ENCODE measurements around the gene TMEM220.

Gene TMEM220

GRCh38 chr17:10751563-10751962 lies 21.7 kb upstream of the TMEM220 start:
- no peak for DNase-seq (ENCODE audit: low read depth in 1 of 2, low spot score in 1 of 2)
- H3K4me3 ChIP-seq (replicated peaks; ENCODE audit: insufficient read depth, low read length) = no peak overlapping the region

GRCh38 chr17:10750210-10750609 lies 20.4 kb upstream of the TMEM220 start:
- Histone ChIP-seq H3K27me3 (ENCODE audit: insufficient read depth, poor library complexity, severe bottlenecking) (no peaks in the 10 kb centered on the region), H3K4me3 (replicated peaks; ENCODE audit: insufficient read depth, low read length) (no peak overlapping the region), H3K27ac (replicated peaks) (no peak overlapping the region)
- no peak for DNase-seq (ENCODE audit: low read depth in 1 of 2, low spot score in 1 of 2)
- TF ChIP-seq POLR2AphosphoS5 (IDR thresholded peaks at IDR 0.05; ENCODE audit: low read depth) = no peak

More at GRCh38 chr17:10751563-10751962, 21.7 kb upstream of the TMEM220 start:
- H3K27ac ChIP-seq (replicated peaks) = no peak overlapping the region
- TF ChIP-seq GABPA (IDR thresholded peaks at IDR 0.05; ENCODE audit: low read depth) = no peak
- no peaks in the 10 kb centered on the region for H3K27me3 ChIP-seq (ENCODE audit: insufficient read depth, poor library complexity, severe bottlenecking)

GRCh38 chr17:10748531-10749181 lies 18.8 kb upstream of the TMEM220 start:
- H3K4me3 ChIP-seq (replicated peaks; ENCODE audit: insufficient read depth, low read length) = no peak overlapping the region
- H3K27ac ChIP-seq (replicated peaks) = no peak overlapping the region
- TF ChIP-seq, protein P1, sequence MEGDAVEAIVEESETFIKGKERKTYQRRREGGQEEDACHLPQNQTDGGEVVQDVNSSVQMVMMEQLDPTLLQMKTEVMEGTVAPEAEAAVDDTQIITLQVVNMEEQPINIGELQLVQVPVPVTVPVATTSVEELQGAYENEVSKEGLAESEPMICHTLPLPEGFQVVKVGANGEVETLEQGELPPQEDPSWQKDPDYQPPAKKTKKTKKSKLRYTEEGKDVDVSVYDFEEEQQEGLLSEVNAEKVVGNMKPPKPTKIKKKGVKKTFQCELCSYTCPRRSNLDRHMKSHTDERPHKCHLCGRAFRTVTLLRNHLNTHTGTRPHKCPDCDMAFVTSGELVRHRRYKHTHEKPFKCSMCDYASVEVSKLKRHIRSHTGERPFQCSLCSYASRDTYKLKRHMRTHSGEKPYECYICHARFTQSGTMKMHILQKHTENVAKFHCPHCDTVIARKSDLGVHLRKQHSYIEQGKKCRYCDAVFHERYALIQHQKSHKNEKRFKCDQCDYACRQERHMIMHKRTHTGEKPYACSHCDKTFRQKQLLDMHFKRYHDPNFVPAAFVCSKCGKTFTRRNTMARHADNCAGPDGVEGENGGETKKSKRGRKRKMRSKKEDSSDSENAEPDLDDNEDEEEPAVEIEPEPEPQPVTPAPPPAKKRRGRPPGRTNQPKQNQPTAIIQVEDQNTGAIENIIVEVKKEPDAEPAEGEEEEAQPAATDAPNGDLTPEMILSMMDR (IDR thresholded peaks at IDR 0.05; ENCODE audit: insufficient read depth, low read length) = no peak
- TF ChIP-seq GABPA (IDR thresholded peaks at IDR 0.05; ENCODE audit: low read depth) = no peak
- no peak for DNase-seq (ENCODE audit: low read depth in 1 of 2, low spot score in 1 of 2)
- H3K27me3 ChIP-seq (ENCODE audit: insufficient read depth, poor library complexity, severe bottlenecking) = no peaks in the 10 kb centered on the region

DNA sequence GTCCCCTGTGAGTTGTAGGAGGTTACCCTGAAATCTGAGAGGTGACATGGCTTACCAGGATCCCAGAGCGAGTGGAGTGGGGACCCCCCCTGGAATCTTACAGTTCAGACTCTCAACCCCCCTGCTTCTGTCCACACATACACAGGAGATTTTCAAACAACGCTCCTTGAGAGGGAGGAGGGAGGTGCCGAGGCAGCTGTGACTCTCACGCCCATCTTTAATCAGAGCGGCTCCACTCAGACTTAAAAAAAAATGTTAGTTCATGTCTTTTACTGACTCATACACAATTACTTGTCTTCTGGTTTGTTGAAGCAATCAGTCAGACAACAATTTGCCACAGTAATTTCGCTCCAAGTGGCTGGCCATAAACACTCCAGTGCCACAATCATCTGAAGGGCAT lies 15.4 kb upstream of the TMEM220 start:
- H3K27ac ChIP-seq (replicated peaks) = no peak overlapping the region
- DNase-seq (ENCODE audit: low read depth in 1 of 2, low spot score in 1 of 2) = no peak
- H3K4me3 ChIP-seq (replicated peaks; ENCODE audit: insufficient read depth, low read length) = no peak overlapping the region
- H3K27me3 ChIP-seq (ENCODE audit: insufficient read depth, poor library complexity, severe bottlenecking) = no peaks in the 10 kb centered on the region
- TF ChIP-seq GABPA (IDR thresholded peaks at IDR 0.05; ENCODE audit: low read depth) (no peak), SPI1 (IDR thresholded peaks at IDR 0.05; ENCODE audit: borderline replicate concordance, low read depth) (no peak), POLR2AphosphoS5 (IDR thresholded peaks at IDR 0.05; ENCODE audit: low read depth) (no peak), REST (IDR thresholded peaks at IDR 0.05; ENCODE audit: insufficient replicate concordance, low read depth) (no peak)
- TF ChIP-seq, protein P1 (IDR thresholded peaks at IDR 0.05; ENCODE audit: insufficient read depth, low read length) = no peak

GRCh38 chr17:10744501-10745000 lies 14.7 kb upstream of the TMEM220 start:
- H3K27me3 ChIP-seq (ENCODE audit: insufficient read depth, poor library complexity, severe bottlenecking) = no peaks in the 10 kb centered on the region
- no peak for TF ChIP-seq POLR2AphosphoS5 (IDR thresholded peaks at IDR 0.05; ENCODE audit: low read depth)
- no peak for TF ChIP-seq SPI1 (IDR thresholded peaks at IDR 0.05; ENCODE audit: borderline replicate concordance, low read depth)
- TF ChIP-seq, protein P1 (IDR thresholded peaks at IDR 0.05; ENCODE audit: insufficient read depth, low read length) = no peak
- no peak for TF ChIP-seq GABPA (IDR thresholded peaks at IDR 0.05; ENCODE audit: low read depth)
- no peak for TF ChIP-seq REST (IDR thresholded peaks at IDR 0.05; ENCODE audit: insufficient replicate concordance, low read depth)
- H3K4me3 ChIP-seq (replicated peaks; ENCODE audit: insufficient read depth, low read length) = no peak overlapping the region
- no peak overlapping the region for H3K27ac ChIP-seq (replicated peaks)
- no peak for DNase-seq (ENCODE audit: low read depth in 1 of 2, low spot score in 1 of 2)

Data from HL-60 (cell line).